Hematopoietic multipotent progenitor cell (in vitro differentiated cells): ENCODE data around the gene TXLNB. TPM values are rescaled to one million over a fixed set of nuclear protein-coding genes. Genes with fewer than 3 reads are reported as not detected.

Experiments used
- total RNA-seq: library from RNA; depleted of rRNA; stranded (reverse); fragments of >200 nt; gene quantifications from one replicate; pipeline ENCODE4 v1.2.3, GENCODE V29; 2012

The TXLNB gene
- total RNA-seq, 1 donor, result 0.81 TPM

Other genes starting within 250 kb of the TXLNB start
- gene HECA, start 156.9 kb downstream of the TXLNB start, total RNA-seq, result 22.4 TPM
- 236 TPM for gene CITED2, start 82.7 kb upstream of the TXLNB start, total RNA-seq